A549 (cell line): ENCODE results near the gene FAM24B. TPM values are rescaled to one million over a fixed set of nuclear protein-coding genes. Genes with fewer than 3 reads are reported as not detected.

Source experiments
- ATAC-seq, 2 experiments: fragments of 200-7000 bp in 1 of 2; fragments of >200 bp in 1 of 2; cut with Nextera tagmentation in 1 of 2; cut with Tn5 transposase in 1 of 2; 3 replicates each; pipeline versions ENCODE4 v1.8.0 to v1.9.1; 2018 to 2020; ENCODE audit warnings: mild to moderate bottlenecking in 1 of 2, moderate library complexity in 1 of 2
- CTCF ChIA-PET: fragments of 300-600 bp; sonication (Branson Sonifier 250); formaldehyde crosslinking; extraction: SDS; loops from one replicate; lab custom pipeline; 2021; ENCODE audit warnings: antibody characterized with exemption, inconsistent platforms; lab: Yijun Ruan, JAX
- POLR2A ChIA-PET: fragments of 350-600 bp; formaldehyde crosslinking; extraction: SDS; loops from one replicate; lab custom pipeline; 2021; ENCODE audit warnings: antibody characterized with exemption, inconsistent platforms; lab: Yijun Ruan, JAX
- DNase-seq, 2 experiments: peaks; one replicate each; pipeline versions ENCODE4 v3.0.0 to v3.0.0-alpha.2; 2011 to 2016; ENCODE audit warnings: low read depth in 1 of 2, low spot score in 1 of 2
- FAIRE-seq: peaks from 2 replicates; lab custom pipeline; 2011; peaks lifted over from hg19 to GRCh38; lab: Jason Lieb, UNC
- H3K27ac ChIP-seq, 2 experiments: fragments of >200 bp; sonication (Bioruptor Twin); formaldehyde crosslinking; 3 replicates each; pipeline ENCODE4 v1.5.1; 2016 to 2017
- H3K4me1 ChIP-seq: fragments of >200 bp; sonication (Bioruptor Twin); formaldehyde crosslinking; 3 replicates; pipeline ENCODE4 v1.6.1; 2016
- H3K4me2 ChIP-seq: fragments of >200 bp; sonication (Bioruptor Twin); formaldehyde crosslinking; 3 replicates; pipeline ENCODE4 v1.6.1; 2016
- H3K4me3 ChIP-seq: fragments of >200 bp; sonication (Bioruptor Twin); formaldehyde crosslinking; 3 replicates; pipeline ENCODE4 v1.5.1; 2016
- H3K9me3 ChIP-seq: fragments of >200 bp; sonication (Bioruptor Twin); formaldehyde crosslinking; 3 replicates; pipeline ENCODE4 v1.6.1; 2016
- BHLHE40 ChIP-seq: IDR thresholded peaks from 2 replicates; pipeline ENCODE4 v1.6.1; 2012; ENCODE audit warnings: low read depth, low read length, inconsistent platforms
- CBX2 ChIP-seq: fragments of 200-600 bp; sonication (generic); IDR thresholded peaks from 2 replicates; pipeline ENCODE4 v1.6.1; 2016; ENCODE audit warnings: low read depth, mild to moderate bottlenecking, borderline replicate concordance
- CBX8 ChIP-seq: fragments of 200-600 bp; sonication (generic); IDR thresholded peaks from 2 replicates; pipeline ENCODE4 v1.6.1; 2016
- EHMT2 ChIP-seq: fragments of 200-600 bp; sonication (generic); IDR thresholded peaks from 2 replicates; pipeline ENCODE4 v1.6.1; 2016; ENCODE audit warnings: antibody characterized with exemption, low read depth, mild to moderate bottlenecking, moderate library complexity
- EP300 ChIP-seq, 2 experiments: fragments of >200 bp; sonication (Bioruptor Twin); formaldehyde crosslinking; IDR thresholded peaks; 2 replicates in 1 of 2; 3 replicates in 1 of 2; pipeline ENCODE4 v1.6.1; 2016 to 2017
- ESRRA ChIP-seq: fragments of 150-350 bp; IDR thresholded peaks from 2 replicates; pipeline ENCODE4 v1.6.1; 2014; ENCODE audit warnings: mild to moderate bottlenecking, low read length, borderline replicate concordance
- FOXS1 ChIP-seq: fragments of 250-450 bp; sonication (Bioruptor Pico); IDR thresholded peaks from 2 replicates; pipeline ENCODE4 v1.5.0; 2020; ENCODE audit warnings: mild to moderate bottlenecking, moderate library complexity
- HEYL ChIP-seq: fragments of 250-450 bp; sonication (Bioruptor Pico); IDR thresholded peaks from 2 replicates; pipeline ENCODE4 v1.8.0; 2021; ENCODE audit warnings: mild to moderate bottlenecking, moderate library complexity
- KDM1A ChIP-seq: fragments of 200-600 bp; sonication (generic); IDR thresholded peaks from 2 replicates; pipeline ENCODE4 v1.6.1; 2016; ENCODE audit warnings: low read depth, mild to moderate bottlenecking
- MAFK ChIP-seq: fragments of 450-650 bp; IDR thresholded peaks from 2 replicates; pipeline ENCODE4 v1.6.1; 2014; ENCODE audit not compliant: partially characterized antibody
- NFE2L2 ChIP-seq: fragments of 150-350 bp; conservative IDR thresholded peaks from 2 replicates; pipeline ENCODE4 v1.6.1; 2014; ENCODE audit warnings: low read length
- RFX5 ChIP-seq: fragments of 450-650 bp; IDR thresholded peaks from 2 replicates; pipeline ENCODE4 v1.7.1; 2014; ENCODE audit warnings: antibody characterized with exemption, mild to moderate bottlenecking, moderate library complexity
- SMC3 ChIP-seq: fragments of >200 bp; sonication (Bioruptor Twin); formaldehyde crosslinking; IDR thresholded peaks from 3 replicates; pipeline ENCODE4 v1.6.1; 2018; ENCODE audit warnings: inconsistent platforms
- ZC3H11A ChIP-seq: fragments of 450-650 bp; IDR thresholded peaks from 2 replicates; pipeline ENCODE4 v1.6.1; 2014; ENCODE audit warnings: antibody characterized with exemption, mild to moderate bottlenecking
- ZFP36 ChIP-seq: fragments of 450-650 bp; IDR thresholded peaks from 2 replicates; pipeline ENCODE4 v1.6.1; 2014; ENCODE audit warnings: borderline replicate concordance; ENCODE audit not compliant: partially characterized antibody
- ZSCAN20 ChIP-seq: fragments of 250-450 bp; sonication (Bioruptor Pico); IDR thresholded peaks from 2 replicates; pipeline ENCODE4 v1.8.0; 2022; ENCODE audit warnings: mild to moderate bottlenecking, moderate library complexity
- WGBS: methylation state at CpG from one replicate; pipeline ENCODE4 v1.1.6; 2017; ENCODE audit errors: missing lambda C conversion rate; 5-methylcytosine and 5-hydroxymethylcytosine counted together
- polyA plus RNA-seq, 4 experiments: library from polyadenylated mRNA; depleted of rRNA in 3 of 4; stranded (reverse); fragments of >200 nt; fragmentation: RNase III in 1 of 4; extraction: RNeasy Plus Mini Kit Qiagen cat#74134 plus additional on column Dnase treatment in 1 of 4; gene quantifications; 2 replicates in 3 of 4; 3 replicates in 1 of 4; pipeline ENCODE4 v1.2.3, GENCODE V29; 2011 to 2017
- TF ChIP-seq, protein P1 (sequence below): fragments of 250-450 bp; sonication (Bioruptor Pico); IDR thresholded peaks from 2 replicates; pipeline ENCODE4 v1.5.0; 2021; ENCODE audit warnings: mild to moderate bottlenecking, moderate library complexity, borderline replicate concordance
- TF ChIP-seq, protein P2 (sequence below): fragments of 250-450 bp; sonication (Bioruptor Pico); IDR thresholded peaks from 2 replicates; pipeline ENCODE4 v1.5.0; 2020; ENCODE audit warnings: low read depth, mild to moderate bottlenecking, moderate library complexity
- TF ChIP-seq, protein P3 (sequence below): IDR thresholded peaks from 2 replicates; pipeline ENCODE4 v1.6.1; 2012
- TF ChIP-seq, protein P4 (sequence below): fragments of 150-350 bp; IDR thresholded peaks from 2 replicates; pipeline ENCODE4 v1.6.1; 2014; ENCODE audit warnings: low read depth, mild to moderate bottlenecking, low read length
- TF ChIP-seq, protein P5 (sequence below): IDR thresholded peaks from 2 replicates; pipeline ENCODE4 v1.6.1; 2012
- TF ChIP-seq, protein P6 (sequence below): fragments of >200 bp; sonication (Bioruptor Twin); formaldehyde crosslinking; IDR thresholded peaks from 3 replicates; pipeline ENCODE4 v1.6.1; 2016

The FAM24B gene
- polyA plus RNA-seq, 2 of the 4 experiments (the other 2 are of a cell fraction): 15.6 to 27.6 TPM

DNA sequence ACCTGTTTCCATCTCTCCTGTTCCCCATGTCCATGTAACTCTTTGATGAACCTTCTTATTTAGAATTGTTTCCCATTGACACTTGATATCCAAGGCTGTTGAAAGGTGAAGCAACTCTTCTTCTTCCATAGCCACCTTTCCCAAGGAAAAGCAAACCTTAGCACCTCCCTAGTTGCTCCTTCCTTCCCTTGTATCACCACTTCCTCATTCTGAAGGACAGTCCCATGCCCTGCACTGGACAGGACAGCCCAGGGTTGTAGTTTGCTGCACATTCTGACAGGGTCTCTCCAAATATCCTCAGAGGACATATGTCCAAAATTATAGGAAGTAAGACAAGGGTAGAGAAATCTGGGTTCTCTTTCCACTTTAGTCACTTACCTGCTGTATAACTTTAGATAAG is 39.9 kb downstream of the FAM24B start:
- ATAC-seq (no peak), DNase-seq (no peak), FAIRE-seq (no peak)
- ChIA-PET CTCF (no interaction called here), POLR2A (no interaction called here)
- Histone ChIP-seq H3K4me3 (no peak overlapping the region), H3K4me1 (no peaks in the 10 kb centered on the region), H3K27ac (no peak overlapping the region), H3K4me2 (no peak overlapping the region), H3K9me3 (peaks cover 13% of the 10 kb centered on the region)
- TF ChIP-seq, protein P1, sequence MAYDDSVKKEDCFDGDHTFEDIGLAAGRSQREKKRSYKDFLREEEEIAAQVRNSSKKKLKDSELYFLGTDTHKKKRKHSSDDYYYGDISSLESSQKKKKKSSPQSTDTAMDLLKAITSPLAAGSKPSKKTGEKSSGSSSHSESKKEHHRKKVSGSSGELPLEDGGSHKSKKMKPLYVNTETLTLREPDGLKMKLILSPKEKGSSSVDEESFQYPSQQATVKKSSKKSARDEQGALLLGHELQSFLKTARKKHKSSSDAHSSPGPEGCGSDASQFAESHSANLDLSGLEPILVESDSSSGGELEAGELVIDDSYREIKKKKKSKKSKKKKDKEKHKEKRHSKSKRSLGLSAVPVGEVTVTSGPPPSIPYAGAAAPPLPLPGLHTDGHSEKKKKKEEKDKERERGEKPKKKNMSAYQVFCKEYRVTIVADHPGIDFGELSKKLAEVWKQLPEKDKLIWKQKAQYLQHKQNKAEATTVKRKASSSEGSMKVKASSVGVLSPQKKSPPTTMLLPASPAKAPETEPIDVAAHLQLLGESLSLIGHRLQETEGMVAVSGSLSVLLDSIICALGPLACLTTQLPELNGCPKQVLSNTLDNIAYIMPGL (CRISPR knock-in tag): no peak
- TF ChIP-seq BHLHE40 (no peak), ESRRA (no peak)
- TF ChIP-seq, protein P2, sequence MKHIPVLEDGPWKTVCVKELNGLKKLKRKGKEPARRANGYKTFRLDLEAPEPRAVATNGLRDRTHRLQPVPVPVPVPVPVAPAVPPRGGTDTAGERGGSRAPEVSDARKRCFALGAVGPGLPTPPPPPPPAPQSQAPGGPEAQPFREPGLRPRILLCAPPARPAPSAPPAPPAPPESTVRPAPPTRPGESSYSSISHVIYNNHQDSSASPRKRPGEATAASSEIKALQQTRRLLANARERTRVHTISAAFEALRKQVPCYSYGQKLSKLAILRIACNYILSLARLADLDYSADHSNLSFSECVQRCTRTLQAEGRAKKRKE: no peak

DNA sequence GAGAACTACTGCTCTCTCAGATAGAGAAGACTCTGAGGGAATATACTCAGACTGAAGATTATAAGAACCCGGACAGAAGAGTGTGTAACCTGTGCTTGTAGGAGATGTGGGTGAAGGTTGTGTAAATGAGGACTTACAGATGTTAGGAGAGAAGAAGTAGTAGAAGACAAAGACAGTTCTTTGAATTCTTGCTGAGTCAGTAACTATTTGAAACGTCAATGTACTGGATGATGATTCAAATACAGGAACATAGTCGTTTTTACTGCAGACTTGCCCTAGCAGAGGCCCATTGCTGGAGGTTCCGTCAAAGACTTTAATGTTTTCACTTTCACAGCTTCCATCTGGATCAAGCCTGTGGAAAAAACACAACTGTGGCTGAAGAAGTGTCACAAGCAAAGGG is 40.5 kb downstream of the FAM24B start:
- 80% methylated on average over 4 of the region's 4 CpGs for WGBS
- H3K4me1 ChIP-seq: no peaks in the 10 kb centered on the region
- ChIA-PET CTCF (interaction anchor here (0.6 kb wide), 1 partner anchor 675 kb away, joined by 3 read pairs; no protein-coding TSS in a partner anchor), POLR2A (no interaction called here)
- DNase-seq (no peak), ATAC-seq (no peak), FAIRE-seq (no peak)
- no peak overlapping the region for H3K4me2 ChIP-seq
- H3K9me3 ChIP-seq: peaks cover 13% of the 10 kb centered on the region
- H3K4me3 ChIP-seq: no peak overlapping the region
- H3K27ac ChIP-seq: no peak overlapping the region
- TF ChIP-seq MAFK: peak; percentile 88
- no peak for TF ChIP-seq EP300 (IDR thresholded peaks at IDR 0.05)
- no peak for TF ChIP-seq KDM1A

DNA sequence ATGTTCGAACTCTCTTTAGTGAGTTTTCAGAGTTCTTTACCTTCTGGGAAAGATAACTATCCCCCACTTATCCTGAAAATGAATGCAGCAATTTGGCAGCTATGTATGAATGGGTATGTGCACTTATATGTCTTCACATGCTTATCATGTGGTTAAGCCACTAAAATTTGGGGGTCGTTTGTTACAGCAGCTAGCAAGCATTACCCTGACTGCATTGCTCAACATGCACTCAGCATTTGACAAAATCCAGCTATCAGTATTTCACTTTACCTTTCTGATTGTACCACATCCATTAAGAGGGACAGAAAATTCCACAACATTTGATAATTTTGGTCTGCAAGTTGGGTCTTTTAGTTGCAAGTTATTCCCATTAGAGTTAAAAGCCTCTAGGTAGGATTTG is 43.5 kb downstream of the FAM24B start:
- ChIA-PET CTCF (interaction anchor here (0.6 kb wide), 1 partner anchor 156 kb away, joined by 3 read pairs; no protein-coding TSS in a partner anchor), POLR2A (no interaction called here)
- no peak overlapping the region for H3K4me3 ChIP-seq
- no peaks in the 10 kb centered on the region for H3K4me1 ChIP-seq
- TF ChIP-seq MAFK (no peak), SMC3 (no peak), RFX5 (no peak)
- ATAC-seq: no peak
- no peak for FAIRE-seq
- DNase-seq: no peak
- H3K9me3 ChIP-seq: no peaks in the 10 kb centered on the region
- H3K4me2 ChIP-seq: no peak overlapping the region
- H3K27ac ChIP-seq: no peak overlapping the region
- 84% methylated on average over 2 of the region's 2 CpGs for WGBS

DNA sequence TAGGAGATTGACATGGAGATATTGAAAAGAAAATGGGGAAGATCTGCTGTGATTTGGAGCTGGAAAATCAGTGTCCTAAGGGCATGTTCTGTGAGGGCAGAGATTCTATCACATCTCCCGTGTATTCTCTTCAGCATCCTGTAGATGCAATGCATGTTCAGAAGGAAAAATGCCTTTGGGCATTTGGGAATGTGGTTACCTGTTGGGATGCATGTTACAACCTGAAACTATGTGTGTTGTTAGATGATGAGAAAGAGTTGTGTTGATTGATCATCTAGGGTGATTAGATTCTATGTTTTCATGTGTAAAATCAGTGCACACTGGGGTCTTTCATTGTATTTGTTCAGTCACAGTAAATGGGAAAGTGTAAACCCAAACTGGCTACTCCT is 48.4 kb downstream of the FAM24B start:
- Histone ChIP-seq H3K4me2 (no peak overlapping the region), H3K4me1 (no peaks in the 10 kb centered on the region), H3K27ac (no peak overlapping the region), H3K4me3 (no peak overlapping the region), H3K9me3 (no peaks in the 10 kb centered on the region)
- FAIRE-seq (no peak), DNase-seq (no peak), ATAC-seq (no peak)
- ChIA-PET CTCF (no interaction called here), POLR2A (no interaction called here)
- TF ChIP-seq NFE2L2 (no peak), CBX2 (no peak), CBX8 (no peak), EHMT2 (no peak), ZFP36 (no peak), ZC3H11A (no peak), HEYL (CRISPR knock-in tag) (no peak), SMC3 (no peak), FOXS1 (no peak), ZSCAN20 (no peak)
- TF ChIP-seq, protein P2: no peak
- TF ChIP-seq, protein P3, sequence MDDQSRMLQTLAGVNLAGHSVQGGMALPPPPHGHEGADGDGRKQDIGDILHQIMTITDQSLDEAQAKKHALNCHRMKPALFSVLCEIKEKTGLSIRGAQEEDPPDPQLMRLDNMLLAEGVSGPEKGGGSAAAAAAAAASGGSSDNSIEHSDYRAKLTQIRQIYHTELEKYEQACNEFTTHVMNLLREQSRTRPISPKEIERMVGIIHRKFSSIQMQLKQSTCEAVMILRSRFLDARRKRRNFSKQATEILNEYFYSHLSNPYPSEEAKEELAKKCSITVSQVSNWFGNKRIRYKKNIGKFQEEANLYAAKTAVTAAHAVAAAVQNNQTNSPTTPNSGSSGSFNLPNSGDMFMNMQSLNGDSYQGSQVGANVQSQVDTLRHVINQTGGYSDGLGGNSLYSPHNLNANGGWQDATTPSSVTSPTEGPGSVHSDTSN: no peak
- TF ChIP-seq, protein P4, sequence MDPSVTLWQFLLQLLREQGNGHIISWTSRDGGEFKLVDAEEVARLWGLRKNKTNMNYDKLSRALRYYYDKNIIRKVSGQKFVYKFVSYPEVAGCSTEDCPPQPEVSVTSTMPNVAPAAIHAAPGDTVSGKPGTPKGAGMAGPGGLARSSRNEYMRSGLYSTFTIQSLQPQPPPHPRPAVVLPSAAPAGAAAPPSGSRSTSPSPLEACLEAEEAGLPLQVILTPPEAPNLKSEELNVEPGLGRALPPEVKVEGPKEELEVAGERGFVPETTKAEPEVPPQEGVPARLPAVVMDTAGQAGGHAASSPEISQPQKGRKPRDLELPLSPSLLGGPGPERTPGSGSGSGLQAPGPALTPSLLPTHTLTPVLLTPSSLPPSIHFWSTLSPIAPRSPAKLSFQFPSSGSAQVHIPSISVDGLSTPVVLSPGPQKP: no peak
- TF ChIP-seq, protein P5, sequence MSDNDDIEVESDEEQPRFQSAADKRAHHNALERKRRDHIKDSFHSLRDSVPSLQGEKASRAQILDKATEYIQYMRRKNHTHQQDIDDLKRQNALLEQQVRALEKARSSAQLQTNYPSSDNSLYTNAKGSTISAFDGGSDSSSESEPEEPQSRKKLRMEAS: no peak
- TF ChIP-seq, protein P6, sequence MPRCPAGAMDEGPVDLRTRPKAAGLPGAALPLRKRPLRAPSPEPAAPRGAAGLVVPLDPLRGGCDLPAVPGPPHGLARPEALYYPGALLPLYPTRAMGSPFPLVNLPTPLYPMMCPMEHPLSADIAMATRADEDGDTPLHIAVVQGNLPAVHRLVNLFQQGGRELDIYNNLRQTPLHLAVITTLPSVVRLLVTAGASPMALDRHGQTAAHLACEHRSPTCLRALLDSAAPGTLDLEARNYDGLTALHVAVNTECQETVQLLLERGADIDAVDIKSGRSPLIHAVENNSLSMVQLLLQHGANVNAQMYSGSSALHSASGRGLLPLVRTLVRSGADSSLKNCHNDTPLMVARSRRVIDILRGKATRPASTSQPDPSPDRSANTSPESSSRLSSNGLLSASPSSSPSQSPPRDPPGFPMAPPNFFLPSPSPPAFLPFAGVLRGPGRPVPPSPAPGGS: no peak
- 76% methylated on average over 1 of the region's 1 CpG for WGBS
